ENCODE results near the gene GAS2L1.

- no peak for TF ChIP-seq POLR2A (IDR thresholded peaks at IDR 0.05; ENCODE audit: borderline replicate concordance, extremely low read depth, insufficient read depth, insufficient read length)
- no peak for TF ChIP-seq CEBPB (IDR thresholded peaks at IDR 0.05; ENCODE audit: low read depth)
- TF ChIP-seq CTCF (IDR thresholded peaks at IDR 0.05 in 2 of 3, conservative IDR thresholded peaks at IDR 0.05 in 1 of 3; ENCODE audit: borderline replicate concordance in 1 of 3, insufficient read depth in 1 of 3, low read depth in 2 of 3, low read length in 2 of 3), result no peak
Observed at GRCh38 chr22:29329581-29329980, 23.1 kb downstream of the GAS2L1 start.
